SU-DHL-6 (cell line): ENCODE data around the gene IST1.

Experiments
- EZH2phosphoT487 ChIP-seq: fragments of 200-600 bp; sonication (generic), shearing (Covaris generic); conservative IDR thresholded peaks from 2 replicates; pipeline ENCODE4 v1.6.1; 2018; ENCODE audit warnings: mild to moderate bottlenecking, antibody characterized with exemption, low read length, moderate library complexity, mixed read lengths
- TF ChIP-seq, protein P1 (sequence below): fragments of 200-600 bp; sonication (generic); IDR thresholded peaks from one replicate; pipeline ENCODE4 v1.5.1; 2017; ENCODE audit warnings: antibody characterized with exemption, mild to moderate bottlenecking, low read length, moderate library complexity; ENCODE audit not compliant: insufficient read depth, poor library complexity, severe bottlenecking

GRCh38 chr16:71883849-71884638, 11.3 kb upstream of the IST1 start, which contains the start of gene ZNF821:
- TF ChIP-seq, protein P1, sequence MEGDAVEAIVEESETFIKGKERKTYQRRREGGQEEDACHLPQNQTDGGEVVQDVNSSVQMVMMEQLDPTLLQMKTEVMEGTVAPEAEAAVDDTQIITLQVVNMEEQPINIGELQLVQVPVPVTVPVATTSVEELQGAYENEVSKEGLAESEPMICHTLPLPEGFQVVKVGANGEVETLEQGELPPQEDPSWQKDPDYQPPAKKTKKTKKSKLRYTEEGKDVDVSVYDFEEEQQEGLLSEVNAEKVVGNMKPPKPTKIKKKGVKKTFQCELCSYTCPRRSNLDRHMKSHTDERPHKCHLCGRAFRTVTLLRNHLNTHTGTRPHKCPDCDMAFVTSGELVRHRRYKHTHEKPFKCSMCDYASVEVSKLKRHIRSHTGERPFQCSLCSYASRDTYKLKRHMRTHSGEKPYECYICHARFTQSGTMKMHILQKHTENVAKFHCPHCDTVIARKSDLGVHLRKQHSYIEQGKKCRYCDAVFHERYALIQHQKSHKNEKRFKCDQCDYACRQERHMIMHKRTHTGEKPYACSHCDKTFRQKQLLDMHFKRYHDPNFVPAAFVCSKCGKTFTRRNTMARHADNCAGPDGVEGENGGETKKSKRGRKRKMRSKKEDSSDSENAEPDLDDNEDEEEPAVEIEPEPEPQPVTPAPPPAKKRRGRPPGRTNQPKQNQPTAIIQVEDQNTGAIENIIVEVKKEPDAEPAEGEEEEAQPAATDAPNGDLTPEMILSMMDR = peak; percentile 32
- TF ChIP-seq EZH2phosphoT487 = no peak
